Suppressor macrophage (primary cell): ENCODE results near the gene FAM210A.
A peak's percentile ranks its signal among the peaks of the same experiment; 100 is the strongest.

Experiments used
- DNase-seq, 4 experiments: peaks; one replicate each; pipeline ENCODE4 v3.0.0-alpha.2; 2020 to 2022

The FAM210A gene

DNA sequence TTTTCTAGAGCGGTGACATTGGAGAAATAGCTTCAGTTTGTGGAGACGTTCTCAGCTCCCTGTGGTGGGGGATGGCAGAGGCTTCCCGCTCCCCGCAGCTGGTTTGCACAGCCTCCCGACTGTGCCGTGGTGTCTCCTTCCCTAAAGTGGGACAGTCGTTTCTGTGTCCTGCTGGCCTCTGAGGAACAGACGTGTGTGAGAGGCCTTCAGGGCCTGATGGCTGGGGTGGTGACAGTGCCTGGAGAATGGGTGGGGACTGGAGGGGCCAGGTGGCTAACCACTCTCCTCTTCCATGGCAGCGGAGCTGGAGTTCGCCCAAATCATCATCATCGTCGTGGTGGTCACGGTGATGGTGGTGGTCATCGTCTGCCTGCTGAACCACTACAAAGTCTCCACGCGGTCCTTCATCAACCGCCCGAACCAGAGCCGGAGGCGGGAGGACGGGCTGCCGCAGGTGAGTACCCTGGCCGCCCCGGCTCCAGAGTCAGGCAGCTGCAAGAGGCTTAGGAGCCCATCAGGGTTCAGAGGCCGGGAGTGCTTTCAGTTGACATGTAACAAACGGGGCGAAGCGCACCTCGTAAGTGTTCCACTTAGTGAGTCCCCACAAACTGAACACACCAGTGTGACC, 105.4 kb downstream of the FAM210A start:
- DNase-seq: no peak

DNA sequence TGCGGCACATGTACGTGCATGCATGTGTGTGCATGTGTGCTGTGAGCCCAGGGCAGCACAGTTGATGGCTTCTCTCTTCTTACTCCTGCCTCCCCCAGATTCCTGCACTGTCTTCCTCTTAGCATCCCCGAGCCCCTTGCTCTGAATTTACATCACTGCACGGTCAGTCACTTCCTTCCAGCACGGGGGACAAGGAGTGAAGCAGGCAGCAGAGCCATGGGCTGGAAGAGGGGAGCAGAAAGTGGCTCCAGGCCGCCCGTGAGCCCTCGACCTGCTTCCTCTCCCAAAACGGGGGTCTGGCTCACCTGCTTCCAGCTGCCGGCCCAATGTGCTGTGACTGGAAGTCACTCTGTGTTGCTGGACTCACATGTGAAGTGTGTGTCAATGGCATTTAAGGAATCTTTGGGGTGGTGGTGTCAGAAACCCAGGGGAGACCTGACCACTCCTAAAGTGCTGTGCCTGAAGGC, 106.1 kb downstream of the FAM210A start:
- DNase-seq: peak in 1 of 4 experiments; percentile 14

DNA sequence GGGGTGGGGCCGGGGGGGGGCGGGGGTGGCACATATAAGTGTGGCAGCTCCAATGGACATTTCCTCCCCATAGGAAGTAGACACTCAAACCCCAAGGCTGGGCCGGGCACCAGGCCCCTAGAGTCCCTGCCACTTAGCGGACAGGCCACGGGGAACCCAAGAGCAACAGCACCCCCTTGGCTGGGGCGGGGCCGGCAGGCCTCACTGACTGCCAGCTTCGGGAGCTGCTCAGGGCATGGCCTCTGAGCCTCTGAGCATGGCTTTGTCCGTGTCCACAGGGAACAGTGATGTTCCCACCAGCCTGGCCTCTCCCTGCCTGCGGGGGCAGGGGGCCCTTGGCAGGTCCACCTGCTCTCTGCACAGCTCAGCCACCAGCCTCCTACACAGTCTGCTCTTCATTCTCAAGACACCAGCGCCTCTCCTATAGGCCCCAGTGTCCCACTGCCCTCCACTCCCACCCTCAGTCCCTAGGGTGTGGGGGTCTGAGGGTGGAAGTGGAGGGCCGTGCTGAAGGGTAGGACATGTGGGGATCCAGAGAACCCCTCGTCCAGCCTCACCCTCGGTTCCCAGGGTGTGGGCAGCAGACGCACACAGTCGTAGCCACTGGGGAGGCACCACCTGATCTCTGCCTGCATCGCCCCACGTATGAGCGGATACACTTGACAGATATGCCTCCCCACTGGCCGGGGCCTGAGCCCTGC, 106.7 kb downstream of the FAM210A start:
- DNase-seq: no peak

DNA sequence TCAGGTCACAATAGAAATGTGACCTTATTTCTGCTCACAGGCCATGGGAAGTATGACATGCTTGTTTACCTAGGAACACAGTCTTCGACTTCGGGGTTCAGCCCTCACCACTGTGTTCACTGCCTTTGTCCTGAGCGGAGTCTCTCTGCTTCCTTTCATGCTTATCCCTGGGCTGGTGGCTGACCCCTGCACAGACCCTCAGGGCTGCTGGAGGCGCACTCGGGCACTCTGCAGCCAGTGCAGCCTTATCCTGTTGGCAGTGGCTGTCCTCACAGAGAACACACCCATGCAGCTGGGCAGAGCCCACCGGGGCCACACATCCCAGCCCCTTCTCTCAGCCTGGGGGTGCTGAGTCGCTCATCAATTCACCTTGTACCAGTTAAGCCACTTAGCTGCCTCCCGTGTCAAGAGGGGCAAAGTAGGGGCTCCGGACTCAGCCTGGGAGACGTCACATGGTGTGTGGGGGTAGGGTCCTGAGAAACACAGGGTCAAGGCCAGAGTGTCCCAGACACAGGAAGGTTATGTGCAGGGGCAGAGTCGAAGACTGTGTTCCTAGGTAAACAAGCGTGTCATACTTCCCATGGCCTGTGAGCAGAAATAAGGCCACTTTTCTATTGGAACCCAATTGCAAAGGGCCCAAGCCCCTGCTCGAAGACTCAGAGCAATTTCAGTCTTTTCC, 107.5 kb downstream of the FAM210A start:
- no peak for DNase-seq

DNA sequence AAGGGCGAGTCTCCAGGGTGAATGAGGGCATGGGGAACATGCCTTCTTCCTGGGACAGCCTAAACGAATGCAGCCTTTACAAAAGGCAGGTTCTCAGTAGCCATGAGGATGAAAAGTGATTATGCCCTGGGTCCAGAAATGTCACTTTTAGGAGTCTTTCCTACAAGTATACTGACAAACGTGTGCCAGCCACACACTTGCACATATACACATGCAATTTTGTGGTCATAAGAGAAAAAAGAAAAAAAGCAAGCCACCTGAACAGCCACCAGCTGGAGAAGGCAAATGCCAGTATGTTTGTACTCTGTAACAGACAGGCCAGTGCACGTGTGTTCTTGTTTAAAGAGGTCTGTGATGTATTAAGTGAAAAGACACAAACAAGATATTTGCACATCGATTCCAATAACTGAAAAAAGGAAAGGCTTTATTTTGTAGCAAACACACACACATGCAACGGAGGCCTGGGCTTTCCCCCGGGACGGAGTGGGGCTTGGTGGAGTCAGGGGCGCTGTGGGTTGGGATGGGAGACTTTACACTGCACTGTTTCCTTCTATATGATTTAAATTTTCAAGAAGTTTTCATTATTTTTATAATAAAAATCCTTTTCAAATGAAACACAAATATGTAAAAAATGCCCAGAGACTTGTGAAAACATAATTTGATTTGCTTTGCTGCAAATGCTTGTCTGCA, 108.4 kb downstream of the FAM210A start:
- DNase-seq: no peak

DNA sequence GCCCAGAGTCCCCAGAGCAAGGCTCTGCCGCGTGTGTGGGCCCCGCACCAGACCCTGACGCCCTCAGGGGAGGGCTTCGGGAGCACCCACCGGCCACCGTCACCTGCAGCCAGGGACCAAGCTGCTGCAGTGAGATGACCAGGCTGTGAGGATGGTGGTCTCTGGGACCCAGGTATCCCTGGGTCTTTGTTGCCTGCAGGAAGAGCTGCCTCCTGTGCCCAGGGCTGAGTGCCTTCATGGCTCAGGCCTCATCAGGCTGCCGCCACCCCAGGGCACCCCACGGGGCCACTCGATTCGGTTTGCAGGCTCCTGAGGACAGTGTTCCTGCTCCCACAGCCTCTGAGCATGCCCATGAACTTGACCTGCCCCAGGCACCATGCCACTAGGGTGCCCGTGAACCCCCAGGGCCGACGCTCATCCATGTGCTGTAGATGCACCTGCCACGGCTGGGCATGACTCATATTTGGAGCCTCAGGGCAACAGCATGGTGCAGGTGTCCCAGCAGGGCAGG, 109.8 kb downstream of the FAM210A start:
- no peak for DNase-seq

DNA sequence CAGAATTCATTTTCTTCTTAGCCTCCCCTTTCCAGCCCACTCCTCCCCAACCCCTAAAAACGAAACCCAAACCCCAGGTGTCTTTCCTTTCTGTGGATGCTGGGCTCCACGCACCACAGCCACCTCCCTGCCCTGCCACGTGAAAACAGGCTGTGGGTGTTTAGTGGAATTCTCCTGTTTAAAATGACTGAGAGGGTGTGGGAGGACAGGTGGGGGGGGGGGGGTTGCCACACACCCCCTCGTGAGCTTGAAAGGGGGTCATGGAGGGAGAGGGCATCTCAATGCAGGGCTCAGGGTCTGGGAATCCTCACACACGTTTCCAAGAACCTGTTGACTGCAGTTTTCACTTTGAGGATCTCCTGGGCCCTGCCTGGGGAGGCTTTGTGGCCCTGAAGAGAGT, 110.3 kb downstream of the FAM210A start:
- DNase-seq: no peak

DNA sequence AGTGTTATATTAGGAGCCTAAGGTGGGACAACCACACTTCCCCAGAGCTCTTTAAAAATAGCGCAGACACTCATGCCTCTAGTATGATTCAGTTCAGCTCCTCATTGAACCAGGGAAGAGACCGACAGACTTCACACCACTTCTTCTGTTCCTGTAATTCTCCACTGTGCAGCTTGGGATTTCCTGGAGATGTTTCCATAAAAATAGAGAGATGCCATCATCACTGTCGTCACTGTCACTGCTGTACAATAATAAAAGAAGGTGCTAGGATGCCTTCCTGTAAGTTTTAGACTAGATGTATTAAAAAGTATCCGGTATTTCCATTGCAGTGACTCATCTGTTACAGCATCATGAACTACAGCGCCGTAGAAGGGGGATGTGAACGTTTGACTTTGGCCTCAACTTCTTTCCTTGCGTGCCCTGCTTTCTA, 110.9 kb downstream of the FAM210A start:
- peak; percentile 39 to 74 (median 54) for DNase-seq

DNA sequence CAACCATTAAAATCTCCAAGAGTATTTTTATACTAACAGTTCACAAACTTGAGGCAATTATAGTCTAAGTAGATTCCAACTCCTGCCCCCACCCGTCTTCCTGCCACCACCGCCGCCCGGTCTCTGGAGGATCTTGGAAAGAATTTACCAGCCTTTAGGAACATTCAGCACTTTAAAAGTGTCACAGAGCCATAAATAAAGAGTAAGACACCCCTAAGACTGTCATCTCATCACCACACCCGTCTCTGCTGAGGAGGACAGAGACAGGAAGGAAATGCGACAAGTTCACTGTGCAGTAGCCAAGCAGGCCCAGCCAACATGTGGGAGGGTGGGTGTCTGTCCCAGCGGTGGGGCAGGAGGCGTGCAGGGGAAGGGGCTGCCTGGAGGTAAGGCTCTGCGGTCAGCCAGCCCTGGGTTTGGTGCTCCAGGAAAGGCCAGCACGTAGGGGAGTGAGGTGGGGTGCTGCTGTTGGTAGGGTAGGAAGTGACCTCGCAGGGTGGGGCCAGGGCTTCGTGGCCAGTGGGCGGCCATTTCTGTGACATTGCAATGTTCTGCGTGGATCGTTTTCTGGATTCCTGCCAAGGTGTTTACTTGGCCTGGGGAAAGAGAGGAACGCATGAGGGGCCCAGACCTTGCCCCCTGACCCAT, 111.6 kb downstream of the FAM210A start:
- DNase-seq: peak; percentile 42 to 59 (median 58)

DNA sequence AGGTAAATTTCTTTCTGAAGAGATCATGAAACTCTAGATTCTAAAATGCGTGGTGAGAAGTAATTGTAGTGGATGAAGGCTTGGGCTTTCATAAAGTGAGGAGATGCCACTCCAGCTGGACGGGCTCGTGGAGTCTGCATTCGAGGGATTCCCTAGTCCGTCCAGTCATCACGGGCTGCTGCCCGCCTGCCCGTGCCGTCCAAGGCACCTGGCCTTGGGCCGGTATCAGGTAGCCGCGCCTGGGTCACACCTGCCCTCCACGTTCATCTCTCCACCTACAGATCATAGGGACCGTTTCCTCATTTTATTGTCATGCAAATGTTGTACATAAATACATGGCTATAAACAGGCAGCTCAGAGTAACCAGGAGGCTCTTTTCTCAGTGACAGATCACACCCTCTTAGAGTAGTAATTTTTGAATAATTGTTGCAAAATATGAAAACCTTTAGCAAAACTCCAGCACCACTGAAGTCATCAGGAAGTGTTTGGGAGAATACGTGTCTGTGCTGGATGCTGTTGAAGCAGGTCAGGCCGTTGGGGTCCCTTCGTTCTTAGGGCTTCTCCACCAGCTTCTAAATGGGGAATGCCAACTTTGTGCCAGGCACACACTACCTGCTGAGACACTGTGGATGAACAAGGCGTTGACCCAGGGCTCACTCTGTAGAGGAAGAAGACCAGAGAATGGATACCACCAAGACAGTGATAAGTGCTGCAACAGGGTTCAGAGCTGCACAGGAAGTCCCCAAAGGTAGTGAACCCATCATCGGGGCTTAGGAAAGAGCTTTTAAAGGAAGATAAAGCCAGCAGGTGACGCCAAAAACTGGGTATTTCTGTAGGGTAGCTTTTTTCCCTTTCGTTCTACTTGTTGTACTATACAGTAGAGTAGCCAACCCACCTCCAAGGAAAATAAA, 112.5 kb downstream of the FAM210A start:
- no peak for DNase-seq
